Panc1 (cell line): ENCODE results near the gene IL1F10. TPM values are rescaled to one million over a fixed set of nuclear protein-coding genes. Genes with fewer than 3 reads are reported as not detected.

Source experiments
- ATAC-seq: fragments of 200-7000 bp; cut with Tn5 transposase; 2 replicates; pipeline ENCODE4 v1.9.1; 2020; ENCODE audit warnings: mild to moderate bottlenecking, moderate library complexity
- BruUV-seq: library from RNA; stranded (reverse); fragments of 400-500 nt; replicated peaks from 2 replicates; lab custom pipeline; 2021; lab: Mats Ljungman, UMichigan
- CTCF ChIA-PET: fragments of 300-600 bp; sonication (Branson Sonifier 250); formaldehyde crosslinking; loops from one replicate; lab custom pipeline; 2022; ENCODE audit warnings: antibody characterized with exemption; lab: Charles Lee
- POLR2A ChIA-PET: fragments of 300-600 bp; sonication (Branson Sonifier 250); formaldehyde crosslinking; loops from one replicate; lab custom pipeline; 2022; ENCODE audit warnings: antibody characterized with exemption; lab: Charles Lee
- DNase-seq: peaks from one replicate; pipeline ENCODE4 v3.0.0-alpha.2; 2010; ENCODE audit warnings: low read depth, low spot score
- H3K27ac ChIP-seq: 2 replicates; pipeline ENCODE4 v1.5.1; 2011; ENCODE audit warnings: mild to moderate bottlenecking, low read length, inconsistent platforms
- H3K27me3 ChIP-seq: fragments of 200-500 bp; sonication (Bioruptor generic); 2 replicates; pipeline ENCODE4 v1.6.0; 2014; ENCODE audit warnings: low read length, inconsistent platforms; ENCODE audit not compliant: control insufficient read depth, insufficient read depth
- H3K36me3 ChIP-seq: fragments of 200-500 bp; sonication (Bioruptor generic); 2 replicates; pipeline ENCODE4 v1.5.1; 2014; ENCODE audit warnings: inconsistent platforms, mild to moderate bottlenecking, low read length, moderate library complexity; ENCODE audit not compliant: control insufficient read depth, insufficient read depth
- H3K4me1 ChIP-seq: 2 replicates; pipeline ENCODE4 v1.5.1; 2011; ENCODE audit warnings: inconsistent platforms, mild to moderate bottlenecking, low read length, moderate library complexity; ENCODE audit not compliant: control insufficient read depth, insufficient read depth
- H3K4me3 ChIP-seq, 2 experiments: 2 replicates each; pipeline ENCODE4 v1.5.1; 2011 to 2012; ENCODE audit warnings: low read depth in 2 of 2, low read length in 2 of 2, mild to moderate bottlenecking in 2 of 2, inconsistent platforms in 1 of 2, moderate library complexity in 1 of 2
- H3K9me3 ChIP-seq: fragments of 200-500 bp; sonication (Bioruptor generic); 2 replicates; pipeline ENCODE4 v1.5.1; 2014; ENCODE audit warnings: low read depth, mild to moderate bottlenecking, inconsistent platforms, low read length, moderate library complexity; ENCODE audit not compliant: control insufficient read depth, insufficient read depth
- CTCF ChIP-seq: fragments of 450-650 bp; IDR thresholded peaks from 2 replicates; pipeline ENCODE4 v1.5.1; 2017; ENCODE audit warnings: mild to moderate bottlenecking
- POLR2AphosphoS5 ChIP-seq: IDR thresholded peaks from 2 replicates; pipeline ENCODE4 v1.6.1; 2012; ENCODE audit warnings: mild to moderate bottlenecking, low read depth, low read length, moderate library complexity
- REST ChIP-seq, 2 experiments: IDR thresholded peaks; 2 replicates each; pipeline ENCODE4 v1.6.1; 2011 to 2012; ENCODE audit warnings: low read depth in 2 of 2, control low read depth in 1 of 2, low read length in 1 of 2, mild to moderate bottlenecking in 1 of 2, moderate library complexity in 1 of 2; ENCODE audit not compliant: insufficient read depth in 1 of 2
- SIN3A ChIP-seq: IDR thresholded peaks from 2 replicates; pipeline ENCODE4 v1.6.1; 2012; ENCODE audit warnings: low read depth, mild to moderate bottlenecking, low read length, moderate library complexity, borderline replicate concordance; ENCODE audit not compliant: insufficient read depth
- TCF7L2 ChIP-seq: IDR thresholded peaks from 2 replicates; pipeline ENCODE4 v1.6.1; 2011; ENCODE audit warnings: mild to moderate bottlenecking, low read depth, low read length, inconsistent platforms
- in situ Hi-C: cut with HindIII; loops from 2 replicates; pipeline ENCODE4 v1.10.0; 2016; ENCODE audit warnings: low sequenced_read_pairs, low pct_unique_long_range_greater_than_20kb
- intact Hi-C: fragments of 100-400 bp; cut with micrococcal nuclease; formaldehyde crosslinking; loops from one replicate; pipeline ENCODE4 v1.10.0; 2022; ENCODE audit not compliant: unreplicated experiment
- total RNA-seq: library from RNA; stranded (reverse); gene quantifications from one replicate; pipeline ENCODE4 v1.2.1, GENCODE V29; 2021; ENCODE audit not compliant: unreplicated experiment

Gene IL1F10
- total RNA-seq, 1 experiment from 2014 or later: not detected

- no TSS peak for BruUV-seq
- POLR2A ChIA-PET: no interaction called here
- in situ Hi-C loops: no loop called here
- no peak overlapping the region for H3K4me3 ChIP-seq
- no peak overlapping the region for H3K27ac ChIP-seq
- ATAC-seq (no peak), DNase-seq (no peak)
- CTCF ChIA-PET: no interaction called here
- intact Hi-C loops: no loop called here
- H3K9me3 ChIP-seq: no peaks in the 10 kb centered on the region
- H3K4me1 ChIP-seq: no peaks in the 10 kb centered on the region
- H3K36me3 ChIP-seq: no peaks in the 10 kb centered on the region
- TF ChIP-seq POLR2AphosphoS5: no peak
- TF ChIP-seq TCF7L2: no peak
- no peak for TF ChIP-seq REST (IDR thresholded peaks at IDR 0.05; ENCODE audit: insufficient read depth in 1 of 2, low read depth in 2 of 2, low read length in 1 of 2)
- no peak for TF ChIP-seq SIN3A
- TF ChIP-seq CTCF: no peak
- H3K27me3 ChIP-seq: peaks cover 32% of the 10 kb centered on the region
Observed at GRCh38 chr2:113025737-113026136, 42.0 kb upstream of the IL1F10 start.

- DNase-seq (no peak), ATAC-seq (no peak)
- Histone ChIP-seq H3K27me3 (peaks cover 35% of the 10 kb centered on the region), H3K9me3 (no peaks in the 10 kb centered on the region), H3K4me1 (no peaks in the 10 kb centered on the region), H3K4me3 (no peak overlapping the region), H3K36me3 (no peaks in the 10 kb centered on the region), H3K27ac (no peak overlapping the region)
- ChIA-PET CTCF (no interaction called here), POLR2A (no interaction called here)
- intact Hi-C loops (no loop called here), in situ Hi-C loops (no loop called here)
- TF ChIP-seq TCF7L2 (no peak), REST (IDR thresholded peaks at IDR 0.05; ENCODE audit: insufficient read depth in 1 of 2, low read depth in 2 of 2, low read length in 1 of 2) (no peak)
- no TSS peak for BruUV-seq
Observed at GRCh38 chr2:113027691-113028090, 40.1 kb upstream of the IL1F10 start.
